ENCODE data around the gene BEND3. TPM values are rescaled to one million over a fixed set of nuclear protein-coding genes. Genes with fewer than 3 reads are reported as not detected.

The BEND3 gene
- total and polyA plus RNA-seq, 2 of the 8 experiments (the other 6 are each of a cell fraction or from before 2014, with no cell fraction given), result 25.2 to 38.8 TPM

DNA sequence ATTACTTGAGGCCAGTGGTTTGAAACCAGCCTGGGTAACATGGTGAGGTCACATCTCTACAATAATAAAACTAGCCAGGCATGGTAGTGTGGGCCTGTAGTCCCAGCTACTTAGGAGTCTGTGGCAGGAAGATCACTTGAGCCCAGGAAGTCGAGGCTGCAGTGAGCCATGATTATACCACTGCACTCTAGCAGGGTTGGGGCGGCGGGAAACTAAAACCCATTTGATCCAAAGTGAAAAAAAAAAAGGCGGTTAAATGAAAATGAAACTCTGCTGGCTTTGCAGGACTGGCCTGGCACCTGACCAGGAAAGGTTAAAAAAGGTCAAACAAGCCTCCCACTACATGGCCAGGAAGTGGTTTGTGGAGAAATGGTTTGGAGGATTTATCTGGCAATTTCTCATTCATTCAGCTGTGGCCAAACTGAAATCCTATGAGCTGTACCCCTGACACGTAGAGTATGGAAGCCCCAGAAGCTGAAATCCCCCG lies 50.7 kb downstream of the BEND3 start (continued):
- TF ChIP-seq, protein P1, sequence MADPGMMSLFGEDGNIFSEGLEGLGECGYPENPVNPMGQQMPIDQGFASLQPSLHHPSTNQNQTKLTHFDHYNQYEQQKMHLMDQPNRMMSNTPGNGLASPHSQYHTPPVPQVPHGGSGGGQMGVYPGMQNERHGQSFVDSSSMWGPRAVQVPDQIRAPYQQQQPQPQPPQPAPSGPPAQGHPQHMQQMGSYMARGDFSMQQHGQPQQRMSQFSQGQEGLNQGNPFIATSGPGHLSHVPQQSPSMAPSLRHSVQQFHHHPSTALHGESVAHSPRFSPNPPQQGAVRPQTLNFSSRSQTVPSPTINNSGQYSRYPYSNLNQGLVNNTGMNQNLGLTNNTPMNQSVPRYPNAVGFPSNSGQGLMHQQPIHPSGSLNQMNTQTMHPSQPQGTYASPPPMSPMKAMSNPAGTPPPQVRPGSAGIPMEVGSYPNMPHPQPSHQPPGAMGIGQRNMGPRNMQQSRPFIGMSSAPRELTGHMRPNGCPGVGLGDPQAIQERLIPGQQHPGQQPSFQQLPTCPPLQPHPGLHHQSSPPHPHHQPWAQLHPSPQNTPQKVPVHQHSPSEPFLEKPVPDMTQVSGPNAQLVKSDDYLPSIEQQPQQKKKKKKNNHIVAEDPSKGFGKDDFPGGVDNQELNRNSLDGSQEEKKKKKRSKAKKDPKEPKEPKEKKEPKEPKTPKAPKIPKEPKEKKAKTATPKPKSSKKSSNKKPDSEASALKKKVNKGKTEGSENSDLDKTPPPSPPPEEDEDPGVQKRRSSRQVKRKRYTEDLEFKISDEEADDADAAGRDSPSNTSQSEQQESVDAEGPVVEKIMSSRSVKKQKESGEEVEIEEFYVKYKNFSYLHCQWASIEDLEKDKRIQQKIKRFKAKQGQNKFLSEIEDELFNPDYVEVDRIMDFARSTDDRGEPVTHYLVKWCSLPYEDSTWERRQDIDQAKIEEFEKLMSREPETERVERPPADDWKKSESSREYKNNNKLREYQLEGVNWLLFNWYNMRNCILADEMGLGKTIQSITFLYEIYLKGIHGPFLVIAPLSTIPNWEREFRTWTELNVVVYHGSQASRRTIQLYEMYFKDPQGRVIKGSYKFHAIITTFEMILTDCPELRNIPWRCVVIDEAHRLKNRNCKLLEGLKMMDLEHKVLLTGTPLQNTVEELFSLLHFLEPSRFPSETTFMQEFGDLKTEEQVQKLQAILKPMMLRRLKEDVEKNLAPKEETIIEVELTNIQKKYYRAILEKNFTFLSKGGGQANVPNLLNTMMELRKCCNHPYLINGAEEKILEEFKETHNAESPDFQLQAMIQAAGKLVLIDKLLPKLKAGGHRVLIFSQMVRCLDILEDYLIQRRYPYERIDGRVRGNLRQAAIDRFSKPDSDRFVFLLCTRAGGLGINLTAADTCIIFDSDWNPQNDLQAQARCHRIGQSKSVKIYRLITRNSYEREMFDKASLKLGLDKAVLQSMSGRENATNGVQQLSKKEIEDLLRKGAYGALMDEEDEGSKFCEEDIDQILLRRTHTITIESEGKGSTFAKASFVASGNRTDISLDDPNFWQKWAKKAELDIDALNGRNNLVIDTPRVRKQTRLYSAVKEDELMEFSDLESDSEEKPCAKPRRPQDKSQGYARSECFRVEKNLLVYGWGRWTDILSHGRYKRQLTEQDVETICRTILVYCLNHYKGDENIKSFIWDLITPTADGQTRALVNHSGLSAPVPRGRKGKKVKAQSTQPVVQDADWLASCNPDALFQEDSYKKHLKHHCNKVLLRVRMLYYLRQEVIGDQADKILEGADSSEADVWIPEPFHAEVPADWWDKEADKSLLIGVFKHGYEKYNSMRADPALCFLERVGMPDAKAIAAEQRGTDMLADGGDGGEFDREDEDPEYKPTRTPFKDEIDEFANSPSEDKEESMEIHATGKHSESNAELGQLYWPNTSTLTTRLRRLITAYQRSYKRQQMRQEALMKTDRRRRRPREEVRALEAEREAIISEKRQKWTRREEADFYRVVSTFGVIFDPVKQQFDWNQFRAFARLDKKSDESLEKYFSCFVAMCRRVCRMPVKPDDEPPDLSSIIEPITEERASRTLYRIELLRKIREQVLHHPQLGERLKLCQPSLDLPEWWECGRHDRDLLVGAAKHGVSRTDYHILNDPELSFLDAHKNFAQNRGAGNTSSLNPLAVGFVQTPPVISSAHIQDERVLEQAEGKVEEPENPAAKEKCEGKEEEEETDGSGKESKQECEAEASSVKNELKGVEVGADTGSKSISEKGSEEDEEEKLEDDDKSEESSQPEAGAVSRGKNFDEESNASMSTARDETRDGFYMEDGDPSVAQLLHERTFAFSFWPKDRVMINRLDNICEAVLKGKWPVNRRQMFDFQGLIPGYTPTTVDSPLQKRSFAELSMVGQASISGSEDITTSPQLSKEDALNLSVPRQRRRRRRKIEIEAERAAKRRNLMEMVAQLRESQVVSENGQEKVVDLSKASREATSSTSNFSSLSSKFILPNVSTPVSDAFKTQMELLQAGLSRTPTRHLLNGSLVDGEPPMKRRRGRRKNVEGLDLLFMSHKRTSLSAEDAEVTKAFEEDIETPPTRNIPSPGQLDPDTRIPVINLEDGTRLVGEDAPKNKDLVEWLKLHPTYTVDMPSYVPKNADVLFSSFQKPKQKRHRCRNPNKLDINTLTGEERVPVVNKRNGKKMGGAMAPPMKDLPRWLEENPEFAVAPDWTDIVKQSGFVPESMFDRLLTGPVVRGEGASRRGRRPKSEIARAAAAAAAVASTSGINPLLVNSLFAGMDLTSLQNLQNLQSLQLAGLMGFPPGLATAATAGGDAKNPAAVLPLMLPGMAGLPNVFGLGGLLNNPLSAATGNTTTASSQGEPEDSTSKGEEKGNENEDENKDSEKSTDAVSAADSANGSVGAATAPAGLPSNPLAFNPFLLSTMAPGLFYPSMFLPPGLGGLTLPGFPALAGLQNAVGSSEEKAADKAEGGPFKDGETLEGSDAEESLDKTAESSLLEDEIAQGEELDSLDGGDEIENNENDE (IDR thresholded peaks at IDR 0.05; ENCODE audit: insufficient replicate concordance, low read length), result no peak
- TF ChIP-seq RAD21 (IDR thresholded peaks at IDR 0.05 in 1 of 2, conservative IDR thresholded peaks at IDR 0.05 in 1 of 2; ENCODE audit: low read depth in 2 of 2, low read length in 2 of 2), result no peak
- TF ChIP-seq RNF2 (IDR thresholded peaks at IDR 0.05; ENCODE audit: borderline replicate concordance, low read depth, low read length, missing control alignments, poor library complexity, severe bottlenecking), result no peak
- TF ChIP-seq FOSL1 (IDR thresholded peaks at IDR 0.05; ENCODE audit: insufficient read depth, low read depth, low read length), result no peak
- TF ChIP-seq, protein P2, sequence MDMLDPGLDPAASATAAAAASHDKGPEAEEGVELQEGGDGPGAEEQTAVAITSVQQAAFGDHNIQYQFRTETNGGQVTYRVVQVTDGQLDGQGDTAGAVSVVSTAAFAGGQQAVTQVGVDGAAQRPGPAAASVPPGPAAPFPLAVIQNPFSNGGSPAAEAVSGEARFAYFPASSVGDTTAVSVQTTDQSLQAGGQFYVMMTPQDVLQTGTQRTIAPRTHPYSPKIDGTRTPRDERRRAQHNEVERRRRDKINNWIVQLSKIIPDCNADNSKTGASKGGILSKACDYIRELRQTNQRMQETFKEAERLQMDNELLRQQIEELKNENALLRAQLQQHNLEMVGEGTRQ (IDR thresholded peaks at IDR 0.05; ENCODE audit: low read length), result no peak
- TF ChIP-seq, protein P3, sequence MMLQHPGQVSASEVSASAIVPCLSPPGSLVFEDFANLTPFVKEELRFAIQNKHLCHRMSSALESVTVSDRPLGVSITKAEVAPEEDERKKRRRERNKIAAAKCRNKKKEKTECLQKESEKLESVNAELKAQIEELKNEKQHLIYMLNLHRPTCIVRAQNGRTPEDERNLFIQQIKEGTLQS (IDR thresholded peaks at IDR 0.05; ENCODE audit: insufficient read depth, low read depth, low read length), result no peak
- TF ChIP-seq GABPA (IDR thresholded peaks at IDR 0.05; ENCODE audit: borderline replicate concordance, insufficient read depth, low read length), result no peak
- TF ChIP-seq ZNF274 (IDR thresholded peaks at IDR 0.05; ENCODE audit: borderline replicate concordance, extremely low read depth, low read length), result no peak
